Measurements from ENCODE around the gene TUBGCP2. TPM values are rescaled to one million over a fixed set of nuclear protein-coding genes. Genes with fewer than 3 reads are reported as not detected.

Gene TUBGCP2
- polyA plus RNA-seq, 3 donors, result 25.9 to 78.6 (median 39.3) TPM

- Histone ChIP-seq H4K20me1 (ENCODE audit: insufficient read depth, low read length) (peaks cover 61% of the 10 kb centered on the region), H3K36me3 (replicated peaks in 1 of 2; ENCODE audit: control insufficient read depth in 1 of 2, insufficient read depth in 2 of 2, low read length in 2 of 2) (peaks cover 65 to 82% of the 10 kb centered on the region in 2 donors), H3K9me3 (replicated peaks in 1 of 2; ENCODE audit: control insufficient read depth in 1 of 2, insufficient read depth in 1 of 2, low read length in 2 of 2) (no peaks in the 10 kb centered on the region), H3K27me3 (ENCODE audit: control insufficient read depth in 2 of 2, insufficient read depth in 2 of 2, low read length in 2 of 2) (no peaks in the 10 kb centered on the region), H3K9ac (ENCODE audit: insufficient read depth, low read length, poor library complexity, severe bottlenecking) (no peak overlapping the region), H3K4me3 (replicated peaks in 1 of 3; ENCODE audit: low read depth in 2 of 3, low read length in 3 of 3) (no peak overlapping the region), H2AFZ (ENCODE audit: insufficient read depth, low read depth, low read length, poor library complexity, severe bottlenecking) (no peak overlapping the region), H3K27ac (ENCODE audit: low read depth in 1 of 2, low read length in 2 of 2) (no peak overlapping the region), H3K79me2 (ENCODE audit: insufficient read depth, low read length) (peaks cover 1% of the 10 kb centered on the region), H3K4me2 (replicated peaks; ENCODE audit: extremely low read depth, low read length, poor library complexity, severe bottlenecking) (no peak overlapping the region), H3K4me1 (ENCODE audit: control insufficient read depth in 1 of 2, insufficient read depth in 2 of 2, low read length in 2 of 2) (peaks cover 29 to 35% of the 10 kb centered on the region in 2 donors)
- Mint-ChIP-seq H3K9me3 (no peaks in the 10 kb centered on the region), H3K4me1 (peaks cover 31% of the 10 kb centered on the region), H3K27ac (no peak overlapping the region), H3K27me3 (ENCODE audit: low read depth in 3 of 3) (peaks cover 0 to 4% (median 1%) of the 10 kb centered on the region in 3 donors), H3K36me3 (peaks cover 51 to 85% of the 10 kb centered on the region in 2 donors), H3K4me3 (no peak overlapping the region)
- DNase-seq, result no peak
- 95% methylated on average over 21 of the region's 22 CpGs for WGBS (ENCODE audit: insufficient coverage)
- no peak for TF ChIP-seq CTCF (IDR thresholded peaks at IDR 0.05)
- intact Hi-C loops (cut with micrococcal nuclease), result no loop called here
Observed at GRCh38 chr10:133267829-133268228, 40.8 kb downstream of the TUBGCP2 start.

DNA sequence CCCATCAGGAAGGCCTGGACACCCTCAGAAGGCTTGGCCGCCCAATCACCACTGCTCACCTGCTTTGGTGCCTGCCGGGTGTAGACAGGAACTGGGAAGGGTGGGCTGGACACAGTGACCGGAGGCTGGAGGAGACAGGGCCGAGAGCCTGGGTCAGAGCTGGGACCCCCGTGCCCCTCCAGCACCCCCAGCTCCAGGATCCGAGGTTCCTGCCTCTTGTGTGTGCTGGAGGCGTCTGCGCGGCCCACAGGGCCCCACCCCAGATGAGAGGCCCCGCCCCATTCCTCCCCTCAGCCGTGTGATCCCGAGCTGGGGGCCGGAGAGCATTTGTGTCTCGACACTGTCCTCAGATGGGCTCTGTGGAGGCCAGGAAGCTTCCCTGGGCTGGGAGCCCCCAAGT lies 41.4 kb downstream of the TUBGCP2 start:
- peaks cover 37% of the 10 kb centered on the region for H3K4me1 Mint-ChIP-seq
- no peak overlapping the region for H3K4me2 ChIP-seq (replicated peaks; ENCODE audit: extremely low read depth, low read length, poor library complexity, severe bottlenecking)
- no peak overlapping the region for H3K27ac Mint-ChIP-seq
- peaks cover 65 to 82% of the 10 kb centered on the region in 2 donors for H3K36me3 ChIP-seq (replicated peaks in 1 of 2; ENCODE audit: control insufficient read depth in 1 of 2, insufficient read depth in 2 of 2, low read length in 2 of 2)
- no peak overlapping the region for H2AFZ ChIP-seq (ENCODE audit: insufficient read depth, low read depth, low read length, poor library complexity, severe bottlenecking)
- peaks cover 34 to 40% of the 10 kb centered on the region in 2 donors for H3K4me1 ChIP-seq (ENCODE audit: control insufficient read depth in 1 of 2, insufficient read depth in 2 of 2, low read length in 2 of 2)
- WGBS (ENCODE audit: insufficient coverage), result 95% methylated on average over 11 of the region's 14 CpGs
- no peak overlapping the region for H3K4me3 ChIP-seq (replicated peaks in 1 of 3; ENCODE audit: low read depth in 2 of 3, low read length in 3 of 3)
- H4K20me1 ChIP-seq (ENCODE audit: insufficient read depth, low read length), result peaks cover 56% of the 10 kb centered on the region
- no peak for TF ChIP-seq CTCF (IDR thresholded peaks at IDR 0.05)
- no peaks in the 10 kb centered on the region for H3K9me3 ChIP-seq (replicated peaks in 1 of 2; ENCODE audit: control insufficient read depth in 1 of 2, insufficient read depth in 1 of 2, low read length in 2 of 2)
- H3K27me3 Mint-ChIP-seq (ENCODE audit: low read depth in 3 of 3), result peaks cover 0 to 4% (median 1%) of the 10 kb centered on the region in 3 donors
- no peaks in the 10 kb centered on the region for H3K27me3 ChIP-seq (ENCODE audit: control insufficient read depth in 2 of 2, insufficient read depth in 2 of 2, low read length in 2 of 2)
- H3K79me2 ChIP-seq (ENCODE audit: insufficient read depth, low read length), result no peaks in the 10 kb centered on the region
- H3K27ac ChIP-seq (ENCODE audit: low read depth in 1 of 2, low read length in 2 of 2), result no peak overlapping the region
- no peaks in the 10 kb centered on the region for H3K9me3 Mint-ChIP-seq
- H3K36me3 Mint-ChIP-seq, result peaks cover 49 to 85% of the 10 kb centered on the region in 2 donors
- DNase-seq, result no peak
- no peak overlapping the region for H3K9ac ChIP-seq (ENCODE audit: insufficient read depth, low read length, poor library complexity, severe bottlenecking)
- intact Hi-C loops (cut with micrococcal nuclease), result no loop called here
- H3K4me3 Mint-ChIP-seq, result no peak overlapping the region

Measured in CD14-positive monocyte (primary cell).